GM12872 (cell line): Measurements from ENCODE around the gene FUBP1.
A peak's percentile ranks its signal among the peaks of the same experiment; 100 is the strongest.

Experiments used
- CTCF ChIP-seq: IDR thresholded peaks from 3 replicates; pipeline ENCODE4 v1.5.1; 2011; ENCODE audit warnings: low read depth, mild to moderate bottlenecking, low read length, moderate library complexity; ENCODE audit not compliant: insufficient read depth

The FUBP1 gene

GRCh38 chr1:77978969-77979876, at the start of gene FUBP1:
Gene FUBP1 (minus strand): TSS chr1:77979072. CDS start chr1:77979004, 68 bp downstream.
- TF ChIP-seq CTCF = peak; percentile 84

- no peak for TF ChIP-seq CTCF
These were observed 40.2 kb upstream of the FUBP1 start for GRCh38 chr1:78019024-78019423.

- no peak for TF ChIP-seq CTCF
These were observed 36.3 kb upstream of the FUBP1 start for GRCh38 chr1:78015148-78015547.

- TF ChIP-seq CTCF = no peak
These were observed 32.2 kb upstream of the FUBP1 start for GRCh38 chr1:78011050-78011449.

GRCh38 chr1:78009836-78010235, 31.0 kb upstream of the FUBP1 start:
- no peak for TF ChIP-seq CTCF

GRCh38 chr1:78009276-78009675, 30.4 kb upstream of the FUBP1 start:
- TF ChIP-seq CTCF = no peak

GRCh38 chr1:78007677-78008341, 28.9 kb upstream of the FUBP1 start:
- no peak for TF ChIP-seq CTCF
